Ovary (tissue), 9 donors: ENCODE results near the gene MYBPH. TPM values are rescaled to one million over a fixed set of nuclear protein-coding genes. Genes with fewer than 3 reads are reported as not detected.

Source experiments
- DNase-seq, 5 donors: peaks; one replicate each; pipeline ENCODE4 v3.0.0-alpha.2; 2019 to 2020
- H3K27ac ChIP-seq, 2 donors: fragments of 200-600 bp; one replicate each; pipeline versions ENCODE4 v1.5.1 to v1.8.0; 2019 to 2022
- H3K27me3 ChIP-seq: fragments of 200-600 bp; one replicate; pipeline ENCODE4 v1.8.0; 2022
- H3K36me3 ChIP-seq: fragments of 200-600 bp; sonication (generic); one replicate; pipeline ENCODE4 v1.5.1; 2019
- H3K4me1 ChIP-seq: one replicate; pipeline ENCODE4 v1.8.1; 2013; ENCODE audit warnings: mild to moderate bottlenecking, moderate library complexity; ENCODE audit not compliant: insufficient read depth
- H3K4me3 ChIP-seq: fragments of 200-600 bp; sonication (generic); one replicate; pipeline ENCODE4 v1.5.1; 2017
- H3K9me3 ChIP-seq, 2 donors: fragments of 200-600 bp in 1 of 2; sonication (generic) in 1 of 2; one replicate each; pipeline versions ENCODE4 v1.5.1 to v1.8.1; 2013 to 2019; ENCODE audit warnings: mild to moderate bottlenecking in 1 of 2, moderate library complexity in 1 of 2
- EP300 ChIP-seq: sonication (generic); formaldehyde crosslinking; IDR thresholded peaks from one replicate; pipeline ENCODE4 v1.6.1; 2017; ENCODE audit warnings: antibody characterized with exemption
- POLR2A ChIP-seq: fragments of 450-650 bp; IDR thresholded peaks from one replicate; pipeline ENCODE4 v1.6.1; 2017; ENCODE audit warnings: antibody characterized with exemption, mild to moderate bottlenecking, moderate library complexity
- WGBS, 3 donors: extraction: QIAGEN DNeasy Blood & Tissue Kit in 1 of 3; methylation state at CpG; one replicate each; pipeline versions ENCODE4 v1.1.5 to v1.1.7; 2013 to 2017; 5-methylcytosine and 5-hydroxymethylcytosine counted together
- intact Hi-C, 4 donors: fragments of 100-400 bp; cut with DNase I; formaldehyde crosslinking; loops; one replicate each; pipeline versions ENCODE4 v1.11.0 to v1.15.1; 2022 to 2023
- polyA plus RNA-seq, 2 donors: library from polyadenylated mRNA; stranded (reverse); fragments of 200-250 nt in 1 of 2; fragments of 350-450 nt in 1 of 2; fragmentation: Illumina TruSeq in 1 of 2; extraction: RNeasy Lipid Tissue Mini Kit (QIAGEN cat#74804) in 1 of 2; gene quantifications; one replicate each; pipeline ENCODE4 v1.2.3, GENCODE V29; 2013 to 2014
- total RNA-seq, 7 donors: library from RNA; depleted of rRNA in 2 of 7; stranded (reverse); fragments of >200 nt in 2 of 7; fragmentation: NEBNext Ultra II Directional in 3 of 7; extraction: Animal tissue kit (Norgen Biotek cat#: 25700) in 3 of 7; gene quantifications; one replicate each; pipeline versions ENCODE4 v1.1.0 to v1.2.4, GENCODE V29; 2016 to 2023
- TF ChIP-seq, protein P1 (sequence below), 3 donors: fragments of 450-650 bp in 2 of 3; fragments of 200-600 bp in 1 of 3; IDR thresholded peaks; one replicate each; pipeline versions ENCODE4 v1.5.1 to v1.8.0; 2016 to 2022; ENCODE audit warnings: antibody characterized with exemption in 3 of 3, mild to moderate bottlenecking in 1 of 3
- donor health status: DM: no; HTN: no; CAD: no; lungs with moderate emphysema.
- donor health status: DM: no; HTN: no; CAD: no.
- donor health status: Bipolar disorder and iron deficiency.
- donor health status: DM: yes; HTN: yes; CAD: no.
- donor health status: DM: no; HTN: no; CAD: no.
- donor health status: DM: yes; HTN: yes; CAD: no.

MYBPH gene
- total and polyA plus RNA-seq, 9 donors, result 0.04 to 0.27 (median 0.17) TPM; not detected in 5

DNA sequence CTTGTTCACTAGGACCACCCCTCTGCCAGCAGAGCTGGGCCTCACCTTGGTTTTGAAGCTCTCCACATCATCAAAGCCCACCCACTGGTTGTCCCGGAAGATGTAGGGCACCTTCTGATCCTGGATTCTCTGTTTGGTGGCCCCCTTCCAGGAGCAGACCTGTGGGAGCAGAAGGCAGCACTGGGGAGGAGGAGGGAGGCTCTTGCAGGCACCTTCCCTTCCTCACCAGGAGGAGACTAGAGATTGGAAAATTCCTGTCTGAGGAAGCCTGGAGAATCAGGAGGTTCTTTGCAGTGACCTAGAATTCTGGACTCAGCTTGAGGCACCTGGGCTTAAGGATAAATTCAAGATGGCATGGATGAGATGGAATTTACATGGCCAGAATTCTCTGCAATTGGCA is 43.5 kb upstream of the MYBPH start:
- no peaks in the 10 kb centered on the region for H3K36me3 ChIP-seq
- H3K4me3 ChIP-seq, result no peak overlapping the region
- H3K27ac ChIP-seq, result no peak overlapping the region
- H3K4me1 ChIP-seq, result no peaks in the 10 kb centered on the region
- 65 to 73% (median 71%) methylated on average over 1 of the region's 1 CpG for WGBS, 3 donors
- TF ChIP-seq, protein P1, sequence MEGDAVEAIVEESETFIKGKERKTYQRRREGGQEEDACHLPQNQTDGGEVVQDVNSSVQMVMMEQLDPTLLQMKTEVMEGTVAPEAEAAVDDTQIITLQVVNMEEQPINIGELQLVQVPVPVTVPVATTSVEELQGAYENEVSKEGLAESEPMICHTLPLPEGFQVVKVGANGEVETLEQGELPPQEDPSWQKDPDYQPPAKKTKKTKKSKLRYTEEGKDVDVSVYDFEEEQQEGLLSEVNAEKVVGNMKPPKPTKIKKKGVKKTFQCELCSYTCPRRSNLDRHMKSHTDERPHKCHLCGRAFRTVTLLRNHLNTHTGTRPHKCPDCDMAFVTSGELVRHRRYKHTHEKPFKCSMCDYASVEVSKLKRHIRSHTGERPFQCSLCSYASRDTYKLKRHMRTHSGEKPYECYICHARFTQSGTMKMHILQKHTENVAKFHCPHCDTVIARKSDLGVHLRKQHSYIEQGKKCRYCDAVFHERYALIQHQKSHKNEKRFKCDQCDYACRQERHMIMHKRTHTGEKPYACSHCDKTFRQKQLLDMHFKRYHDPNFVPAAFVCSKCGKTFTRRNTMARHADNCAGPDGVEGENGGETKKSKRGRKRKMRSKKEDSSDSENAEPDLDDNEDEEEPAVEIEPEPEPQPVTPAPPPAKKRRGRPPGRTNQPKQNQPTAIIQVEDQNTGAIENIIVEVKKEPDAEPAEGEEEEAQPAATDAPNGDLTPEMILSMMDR (IDR thresholded peaks at IDR 0.05), result no peak
- TF ChIP-seq POLR2A, result no peak
- intact Hi-C loops, result loop anchor here (2.0 to 5.0 kb wide), 5 partner anchors 92 to 182 kb away; partner anchors contain the start of gene ADORA1 (in 1 of the 4)
- no peaks in the 10 kb centered on the region for H3K27me3 ChIP-seq
- no peak for DNase-seq
- no peaks in the 10 kb centered on the region for H3K9me3 ChIP-seq

DNA sequence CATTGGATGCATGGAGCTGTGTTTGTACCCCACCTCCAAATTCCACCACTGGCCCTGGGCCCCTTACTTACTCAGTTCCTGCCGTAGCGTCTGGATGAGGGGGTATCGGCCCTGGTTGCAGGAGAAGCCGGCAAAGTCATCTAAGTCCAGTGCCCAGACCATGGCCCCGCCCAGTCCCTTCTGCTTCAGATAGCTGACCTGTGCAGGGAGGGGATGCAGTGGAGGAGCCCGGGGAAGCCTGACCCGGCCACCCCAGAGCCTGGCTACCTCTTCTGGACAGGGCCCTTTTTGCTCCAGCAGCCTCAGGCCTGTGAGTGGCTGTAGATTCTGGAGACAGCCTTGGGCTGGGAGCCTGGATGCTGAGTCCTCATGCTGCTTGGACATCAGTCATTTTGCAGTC is 42.0 kb upstream of the MYBPH start:
- Histone ChIP-seq H3K27me3 (no peaks in the 10 kb centered on the region), H3K4me1 (no peaks in the 10 kb centered on the region), H3K36me3 (no peaks in the 10 kb centered on the region), H3K27ac (no peak overlapping the region), H3K9me3 (no peaks in the 10 kb centered on the region), H3K4me3 (no peak overlapping the region)
- intact Hi-C loops, result loop anchor here (2.0 to 5.0 kb wide), 6 partner anchors 90 to 180 kb away; partner anchors contain the start of gene ADORA1 (in 1 of the 4)
- WGBS, 3 donors, result 67 to 77% (median 76%) methylated on average over 7 of the region's 7 CpGs
- TF ChIP-seq, protein P1 (IDR thresholded peaks at IDR 0.05), result no peak
- TF ChIP-seq POLR2A (no peak), EP300 (no peak)
- no peak for DNase-seq

DNA sequence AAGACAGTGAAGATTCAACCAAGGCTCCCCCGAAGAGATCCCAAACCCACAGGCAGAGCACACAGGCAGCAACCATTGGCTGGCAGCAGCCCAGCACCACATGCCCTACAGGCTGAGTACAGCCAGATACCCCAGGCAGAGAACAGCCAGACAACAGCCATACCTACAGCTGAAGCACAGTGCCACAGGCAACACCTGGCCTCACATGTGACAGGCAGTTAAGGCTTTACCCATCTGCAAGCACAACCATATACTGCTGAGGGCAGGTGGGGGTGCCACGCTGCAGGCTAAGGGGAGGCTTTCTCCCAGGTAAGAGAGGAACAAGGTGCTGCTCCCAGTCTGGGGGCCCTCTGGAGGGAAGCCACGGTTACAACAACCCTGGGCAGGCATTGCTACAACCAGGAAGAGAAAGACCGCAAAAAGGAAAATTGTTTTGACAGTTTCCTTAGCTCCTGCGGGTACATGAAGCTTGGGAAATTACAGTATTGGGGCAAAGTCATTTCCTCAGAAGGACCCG is 41.6 kb upstream of the MYBPH start:
- whole genome bisulfite sequencing, 3 donors, result 50 to 54% (median 52%) methylated on average over 6 of the region's 6 CpGs
- H3K36me3 ChIP-seq, result no peaks in the 10 kb centered on the region
- TF ChIP-seq POLR2A (no peak), EP300 (no peak)
- TF ChIP-seq, protein P1 (IDR thresholded peaks at IDR 0.05), result no peak
- no peaks in the 10 kb centered on the region for H3K27me3 ChIP-seq
- H3K4me3 ChIP-seq, result no peak overlapping the region
- DNase-seq, result no peak
- no peak overlapping the region for H3K27ac ChIP-seq
- H3K4me1 ChIP-seq, result no peaks in the 10 kb centered on the region
- H3K9me3 ChIP-seq, result no peaks in the 10 kb centered on the region
- intact Hi-C loops, result loop anchor here (2.0 to 5.0 kb wide), 5 partner anchors 90 to 180 kb away; partner anchors contain the start of gene ADORA1 (in 1 of the 4)

DNA sequence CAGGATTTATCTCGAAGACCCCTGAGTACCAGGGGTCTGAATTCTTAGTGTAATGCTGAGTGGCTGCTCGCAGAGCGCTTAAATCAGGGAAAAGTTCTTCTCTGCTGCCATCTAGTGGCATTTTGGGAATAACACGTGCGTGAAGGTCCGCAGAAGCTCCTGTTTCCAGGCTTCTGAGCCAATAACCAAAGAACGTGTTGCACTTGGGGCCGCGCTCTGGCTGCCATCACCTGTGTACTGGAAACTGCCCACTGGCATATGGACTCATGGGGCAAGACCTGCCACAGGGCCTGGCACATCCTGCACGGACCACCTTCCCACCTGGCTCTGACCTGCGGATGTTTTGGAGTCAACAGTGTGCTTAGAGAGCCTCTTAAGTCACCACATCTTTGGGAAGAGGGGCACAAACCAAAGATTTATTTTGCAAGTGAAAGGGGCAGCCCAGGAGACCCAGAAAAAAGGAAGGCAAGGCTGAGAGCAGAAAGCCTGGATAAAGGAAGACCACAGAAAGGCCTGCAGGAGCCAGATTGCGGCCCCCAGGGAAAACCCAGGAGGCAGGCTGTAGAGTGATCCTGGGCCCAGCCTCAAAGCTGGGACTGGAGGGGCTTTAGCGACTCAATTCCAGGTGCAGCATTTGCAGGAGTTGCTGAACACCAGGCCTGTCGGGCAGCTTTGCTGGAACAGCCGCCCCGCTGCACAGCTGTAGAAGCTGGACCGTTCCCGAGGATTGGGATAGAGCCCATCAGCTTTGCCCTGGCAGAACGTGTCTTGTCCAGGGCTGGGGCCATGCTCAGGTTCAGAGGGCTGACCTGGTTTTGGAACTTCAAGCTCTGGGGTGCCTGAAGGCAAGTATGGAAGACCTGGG is 40.9 kb upstream of the MYBPH start:
- H3K4me3 ChIP-seq, result no peak overlapping the region
- H3K9me3 ChIP-seq, result no peaks in the 10 kb centered on the region
- H3K27me3 ChIP-seq, result no peaks in the 10 kb centered on the region
- peak; percentile 33 to 62 (median 50) for DNase-seq
- TF ChIP-seq, protein P1 (IDR thresholded peaks at IDR 0.05), result peak; percentile 58 to 72 (median 64)
- no peak for TF ChIP-seq POLR2A
- H3K4me1 ChIP-seq, result no peaks in the 10 kb centered on the region
- H3K27ac ChIP-seq, result no peak overlapping the region
- intact Hi-C loops, result loop anchor here (2.0 to 5.0 kb wide), 5 partner anchors 89 to 179 kb away; partner anchors contain the start of gene ADORA1 (in 1 of the 4)
- no peaks in the 10 kb centered on the region for H3K36me3 ChIP-seq
- WGBS, 3 donors, result 29 to 33% (median 30%) methylated on average over 19 of the region's 19 CpGs
